ENCODE data around the gene CNTF. TPM values are rescaled to one million over a fixed set of nuclear protein-coding genes. Genes with fewer than 3 reads are reported as not detected.

Gene CNTF
- total RNA-seq, 6 experiments from 2014 or later = 0.37 to 0.87 (median 0.72) TPM

GRCh38 chr11:58658623-58659022 lies 36.2 kb downstream of the CNTF start:
- no peak overlapping the region for H3K27ac ChIP-seq
- WGBS (ENCODE audit: insufficient coverage, low coverage, low lambda C conversion rate, missing lambda C conversion rate) = 71% methylated on average over 1 of the region's 3 CpGs
- no peaks in the 10 kb centered on the region for H3K9me3 ChIP-seq
- intact Hi-C loops (cut with DNase I) = loop anchor here (10.0 kb wide), 1 partner anchor 126 kb away; no protein-coding TSS in a partner anchor
- no peaks in the 10 kb centered on the region for H3K36me3 ChIP-seq
- no peak for TF ChIP-seq POLR2A (IDR thresholded peaks at IDR 0.05)
- TF ChIP-seq CTCF (IDR thresholded peaks at IDR 0.05) = no peak
- no peak for DNase-seq
- H3K27me3 ChIP-seq = no peaks in the 10 kb centered on the region
- H3K4me1 ChIP-seq = peaks cover 0 to 5% (median 0%) of the 10 kb centered on the region in 4 donors
- no peak for ATAC-seq
- no peak overlapping the region for H3K4me3 ChIP-seq

GRCh38 chr11:58659404-58659803 lies 36.9 kb downstream of the CNTF start:
- no peak overlapping the region for H3K4me3 ChIP-seq
- intact Hi-C loops (cut with DNase I) = loop anchor here (10.0 kb wide), 1 partner anchor 125 kb away; no protein-coding TSS in a partner anchor
- H3K4me1 ChIP-seq = peaks cover 0 to under 1% (median 0%) of the 10 kb centered on the region in 4 donors
- no peaks in the 10 kb centered on the region for H3K36me3 ChIP-seq
- WGBS (ENCODE audit: insufficient coverage, low coverage, low lambda C conversion rate, missing lambda C conversion rate) = 38% methylated on average over 2 of the region's 2 CpGs
- no peak overlapping the region for H3K27ac ChIP-seq
- no peaks in the 10 kb centered on the region for H3K9me3 ChIP-seq
- no peaks in the 10 kb centered on the region for H3K27me3 ChIP-seq
- DNase-seq (no peak), ATAC-seq (peak in 1 of 4 donors; percentile 82)
- TF ChIP-seq POLR2A (IDR thresholded peaks at IDR 0.05) = no peak
- TF ChIP-seq CTCF (IDR thresholded peaks at IDR 0.05) = no peak

- DNase-seq = no peak
- H3K27ac ChIP-seq = no peak overlapping the region
- H3K4me3 ChIP-seq = no peak overlapping the region
- no peaks in the 10 kb centered on the region for H3K36me3 ChIP-seq
- 67% methylated on average over 5 of the region's 5 CpGs for WGBS (ENCODE audit: insufficient coverage, low coverage, low lambda C conversion rate, missing lambda C conversion rate)
- no peaks in the 10 kb centered on the region for H3K4me1 ChIP-seq
- H3K9me3 ChIP-seq = no peaks in the 10 kb centered on the region
- TF ChIP-seq CTCF (IDR thresholded peaks at IDR 0.05) = no peak
- TF ChIP-seq POLR2A (IDR thresholded peaks at IDR 0.05) = no peak
- intact Hi-C loops (cut with DNase I) = loop anchor here (10.0 kb wide), 1 partner anchor 125 kb away; no protein-coding TSS in a partner anchor
- no peaks in the 10 kb centered on the region for H3K27me3 ChIP-seq
- ATAC-seq = no peak
Measured at GRCh38 chr11:58659910-58660570, 37.6 kb downstream of the CNTF start.

- TF ChIP-seq CTCF (IDR thresholded peaks at IDR 0.05) (no peak), POLR2A (IDR thresholded peaks at IDR 0.05) (no peak)
- Histone ChIP-seq H3K36me3 (no peaks in the 10 kb centered on the region), H3K27ac (no peak overlapping the region), H3K4me3 (no peak overlapping the region), H3K27me3 (no peaks in the 10 kb centered on the region), H3K9me3 (no peaks in the 10 kb centered on the region), H3K4me1 (peaks cover 0 to 4% (median 0%) of the 10 kb centered on the region in 4 donors)
- intact Hi-C loops (cut with DNase I) = no loop called here
- ATAC-seq (no peak), DNase-seq (no peak)
- 80% methylated on average over 5 of the region's 6 CpGs for WGBS (ENCODE audit: insufficient coverage, low coverage, low lambda C conversion rate, missing lambda C conversion rate)
Measured at GRCh38 chr11:58671983-58672633, 49.6 kb downstream of the CNTF start.
